ENCODE measurements around the gene CIAO2A. TPM values are rescaled to one million over a fixed set of nuclear protein-coding genes. Genes with fewer than 3 reads are reported as not detected.

The CIAO2A gene
- polyA plus RNA-seq, 1 experiment = 75.8 TPM

- no peak overlapping the region for H3K4me3 ChIP-seq (ENCODE audit: low read depth, low read length)
- POLR2A ChIA-PET = no interaction called here
- no peak overlapping the region for H3K27ac ChIP-seq (ENCODE audit: low read depth, low read length)
- CTCF ChIA-PET = interaction anchor here (0.7 to 1.2 kb wide), 2 partner anchors 19 to 439 kb away, joined by 3 to 5 read pairs; no protein-coding TSS in a partner anchor
- H3K27me3 ChIP-seq (ENCODE audit: control insufficient read depth, insufficient read depth, low read length) = peaks cover 45% of the 10 kb centered on the region
- no peak for DNase-seq (ENCODE audit: low read depth, low spot score)
- TF ChIP-seq CTCF (IDR thresholded peaks at IDR 0.05; ENCODE audit: low read depth, low read length) = no peak
- H3K9me3 ChIP-seq (ENCODE audit: control insufficient read depth, insufficient read depth, low read length) = no peaks in the 10 kb centered on the region
These were observed 44.7 kb downstream of the CIAO2A start for GRCh38 chr15:64048781-64049460.

- H3K9me3 ChIP-seq (ENCODE audit: control insufficient read depth, insufficient read depth, low read length) = no peaks in the 10 kb centered on the region
- POLR2A ChIA-PET = no interaction called here
- no peak within 1 kb of the TSS for H3K27ac ChIP-seq (ENCODE audit: low read depth, low read length)
- peak; percentile 63 for TF ChIP-seq CTCF (IDR thresholded peaks at IDR 0.05; ENCODE audit: low read depth, low read length)
- H3K4me3 ChIP-seq (ENCODE audit: low read depth, low read length) = peak within 1 kb of the TSS; percentile 56
- peaks cover 57% of the 10 kb centered on the region for H3K27me3 ChIP-seq (ENCODE audit: control insufficient read depth, insufficient read depth, low read length)
- CTCF ChIA-PET = interaction anchor here (0.6 to 2.5 kb wide), 31 partner anchors 8 to 312 kb away, joined by 3 to 31 read pairs (median 4); no protein-coding TSS in a partner anchor
- no peak for DNase-seq (ENCODE audit: low read depth, low spot score)
These were observed 47.1 kb downstream of the CIAO2A start, which contains the start of gene DAPK2 for GRCh38 chr15:64046421-64047153. Gene DAPK2 (minus strand): TSS chr15:64046485. CDS start chr15:64040261, 6,224 bp downstream.

GRCh38 chr15:64045774-64046420 is 47.7 kb downstream of the CIAO2A start:
- no peaks in the 10 kb centered on the region for H3K9me3 ChIP-seq (ENCODE audit: control insufficient read depth, insufficient read depth, low read length)
- CTCF ChIA-PET = interaction anchor here (0.6 to 2.5 kb wide), 20 partner anchors 9 to 311 kb away, joined by 3 to 31 read pairs (median 4); no protein-coding TSS in a partner anchor
- TF ChIP-seq CTCF (IDR thresholded peaks at IDR 0.05; ENCODE audit: low read depth, low read length) = no peak
- DNase-seq (ENCODE audit: low read depth, low spot score) = no peak
- peaks cover 63% of the 10 kb centered on the region for H3K27me3 ChIP-seq (ENCODE audit: control insufficient read depth, insufficient read depth, low read length)
- POLR2A ChIA-PET = no interaction called here
- peak overlapping the region; percentile 56 for H3K4me3 ChIP-seq (ENCODE audit: low read depth, low read length)
- no peak overlapping the region for H3K27ac ChIP-seq (ENCODE audit: low read depth, low read length)

- Histone ChIP-seq H3K9me3 (ENCODE audit: control insufficient read depth, insufficient read depth, low read length) (no peaks in the 10 kb centered on the region), H3K4me3 (ENCODE audit: low read depth, low read length) (no peak overlapping the region), H3K27me3 (ENCODE audit: control insufficient read depth, insufficient read depth, low read length) (peaks cover 62% of the 10 kb centered on the region), H3K27ac (ENCODE audit: low read depth, low read length) (no peak overlapping the region)
- no peak for DNase-seq (ENCODE audit: low read depth, low spot score)
- ChIA-PET POLR2A (no interaction called here), CTCF (interaction anchor here (1.0 to 2.5 kb wide), 3 partner anchors 99 to 292 kb away, joined by 3 to 31 read pairs (median 9); no protein-coding TSS in a partner anchor)
- TF ChIP-seq CTCF (IDR thresholded peaks at IDR 0.05; ENCODE audit: low read depth, low read length) = no peak
These were observed 48.6 kb downstream of the CIAO2A start for GRCh38 chr15:64045101-64045435.

Measured in AG04450 (cell line).